Gastrocnemius medialis (tissue), 4 donors: ENCODE measurements around the gene SLC5A10. TPM values are rescaled to one million over a fixed set of nuclear protein-coding genes. Genes with fewer than 3 reads are reported as not detected.
"Not testable (repeated sequence)": the region's sequence is repeated elsewhere in the genome, so short reads cannot be mapped to it uniquely, and the experiment has no call there.

ENCODE experiments used
- ATAC-seq, 2 donors: fragments of 150-250 bp; one replicate each; pipeline ENCODE4 v1.9.1; 2016
- DNase-seq, 2 donors: peaks; one replicate each; pipeline ENCODE4 v3.0.0-alpha.2; 2019
- H3K27ac ChIP-seq, 4 donors: fragments of 200-600 bp; sonication (generic); 1 replicate in 1 of 4; 2 replicates in 3 of 4; pipeline ENCODE4 v1.5.1; 2016 to 2018; ENCODE audit warnings: mild to moderate bottlenecking in 2 of 4, moderate library complexity in 1 of 4
- H3K27me3 ChIP-seq, 3 donors: fragments of 200-600 bp; sonication (generic) in 2 of 3; 1 replicate in 1 of 3; 2 replicates in 2 of 3; pipeline versions ENCODE4 v1.5.1 to v1.6.0; 2016 to 2019; ENCODE audit warnings: mild to moderate bottlenecking in 1 of 3, moderate library complexity in 1 of 3
- H3K36me3 ChIP-seq, 2 donors: fragments of 200-600 bp; sonication (generic) in 1 of 2; one replicate each; pipeline ENCODE4 v1.5.1; 2017 to 2018
- H3K4me1 ChIP-seq, 2 donors: fragments of 200-600 bp; sonication (generic) in 1 of 2; one replicate each; pipeline ENCODE4 v1.5.1; 2016 to 2017; ENCODE audit warnings: mild to moderate bottlenecking in 2 of 2
- H3K4me3 ChIP-seq, 4 donors: fragments of 200-600 bp; sonication (generic) in 3 of 4; 1 replicate in 1 of 4; 2 replicates in 3 of 4; pipeline ENCODE4 v1.5.1; 2016 to 2019; ENCODE audit warnings: mild to moderate bottlenecking in 2 of 4
- H3K9me3 ChIP-seq, 3 donors: fragments of 200-600 bp; sonication (generic) in 2 of 3; 1 replicate in 1 of 3; 2 replicates in 2 of 3; pipeline ENCODE4 v1.5.1; 2016 to 2019
- CTCF ChIP-seq, 5 experiments: fragments of 450-650 bp in 3 of 5; fragments of 200-600 bp in 2 of 5; sonication (generic) in 2 of 5; IDR thresholded peaks in 4 of 5; conservative IDR thresholded peaks in 1 of 5; 1 replicate in 4 of 5; 2 replicates in 1 of 5; pipeline ENCODE4 v1.5.1; 2016 to 2019; ENCODE audit warnings: antibody characterized with exemption in 5 of 5, mild to moderate bottlenecking in 3 of 5, moderate library complexity in 3 of 5
- in situ Hi-C, 4 donors: fragments of 200-750 bp; cut with MboI; loops; one replicate each; pipeline versions ENCODE4 v1.15.0 to v1.8.0; 2017; ENCODE audit warnings: low sequenced_read_pairs in 4 of 4
- intact Hi-C: fragments of 100-400 bp; cut with DNase I; formaldehyde crosslinking; loops from one replicate; pipeline ENCODE4 v1.15.1; 2023; ENCODE audit warnings: low total_unique reads
- total RNA-seq, 4 donors: library from RNA; depleted of rRNA; stranded (reverse); fragments of >200 nt; gene quantifications; one replicate each; pipeline versions ENCODE4 v1.1.0 to v1.2.3, GENCODE V29; 2016

The SLC5A10 gene
- total RNA-seq, 4 donors from 2014 or later, result not detected

- ATAC-seq, H3K4me1 ChIP-seq, DNase-seq, H3K27ac ChIP-seq, H3K27me3 ChIP-seq, intact Hi-C loops, H3K36me3 ChIP-seq, in situ Hi-C loops, H3K4me3 ChIP-seq, H3K9me3 ChIP-seq: not testable (repeated sequence)
Measured at GRCh38 chr17:19030771-19031449, 78.9 kb downstream of the SLC5A10 start.

- in situ Hi-C loops, H3K4me1 ChIP-seq: not testable (repeated sequence)
Measured at GRCh38 chr17:19031729-19032128, 79.8 kb downstream of the SLC5A10 start.

DNA sequence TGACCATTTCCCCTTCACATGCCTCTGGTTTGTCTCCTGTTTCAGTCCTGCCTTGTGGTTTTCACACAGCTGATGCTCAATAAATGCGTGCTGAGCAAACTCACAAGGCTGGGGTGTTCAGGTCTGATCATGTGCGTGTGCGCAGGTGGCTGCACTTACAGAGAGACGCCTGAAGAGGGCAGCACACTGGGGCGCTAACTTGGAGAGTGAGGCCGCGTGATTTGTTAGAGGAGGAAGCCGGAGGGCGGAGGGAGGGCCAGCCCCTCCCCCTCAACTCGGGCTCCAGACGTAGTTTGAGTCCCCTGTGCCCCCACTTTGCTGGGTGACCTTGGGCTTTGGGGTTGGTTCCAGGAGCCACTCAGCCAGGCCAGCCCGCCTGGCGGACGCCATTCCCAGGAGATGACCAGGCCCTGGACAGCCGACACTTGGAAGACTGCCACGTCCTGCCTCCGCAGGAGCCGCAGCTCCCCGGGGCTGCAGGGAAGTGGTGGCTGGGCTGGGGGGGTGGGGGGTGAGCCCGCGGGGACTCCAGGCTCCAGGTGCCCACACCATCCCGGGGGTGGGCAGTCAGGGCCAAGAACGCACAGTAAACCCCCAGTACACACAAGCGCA lies 80.5 kb downstream of the SLC5A10 start:
- in situ Hi-C loops, H3K4me3 ChIP-seq, H3K9me3 ChIP-seq, H3K4me1 ChIP-seq, H3K27me3 ChIP-seq, DNase-seq, H3K36me3 ChIP-seq, intact Hi-C loops: not testable (repeated sequence)
- ATAC-seq, result peak; percentile 95 to 97
- H3K27ac ChIP-seq, result peak overlapping the region in 2 of 4 donors; percentile 51 to 74

More at GRCh38 chr17:19031729-19032128, 79.8 kb downstream of the SLC5A10 start:
- H3K27ac ChIP-seq, result peak overlapping the region in 3 of 4 donors; percentile 51 to 74 (median 61)
- peak; percentile 80 to 88 for ATAC-seq
- TF ChIP-seq CTCF (IDR thresholded peaks at IDR 0.05 in 4 of 5, conservative IDR thresholded peaks at IDR 0.05 in 1 of 5), result peak in 2 of 5 experiments; percentile 25 to 59
- intact Hi-C loops, H3K4me3 ChIP-seq, H3K9me3 ChIP-seq, H3K27me3 ChIP-seq, H3K36me3 ChIP-seq: not testable (repeated sequence)
- DNase-seq, result peak in 1 of 2 donors; percentile 69

- H3K4me3 ChIP-seq, H3K4me1 ChIP-seq, ATAC-seq, DNase-seq, H3K9me3 ChIP-seq, H3K27ac ChIP-seq, in situ Hi-C loops, H3K27me3 ChIP-seq, intact Hi-C loops, H3K36me3 ChIP-seq: not testable (repeated sequence)
Measured at GRCh38 chr17:19036186-19036585, 84.2 kb downstream of the SLC5A10 start.

DNA sequence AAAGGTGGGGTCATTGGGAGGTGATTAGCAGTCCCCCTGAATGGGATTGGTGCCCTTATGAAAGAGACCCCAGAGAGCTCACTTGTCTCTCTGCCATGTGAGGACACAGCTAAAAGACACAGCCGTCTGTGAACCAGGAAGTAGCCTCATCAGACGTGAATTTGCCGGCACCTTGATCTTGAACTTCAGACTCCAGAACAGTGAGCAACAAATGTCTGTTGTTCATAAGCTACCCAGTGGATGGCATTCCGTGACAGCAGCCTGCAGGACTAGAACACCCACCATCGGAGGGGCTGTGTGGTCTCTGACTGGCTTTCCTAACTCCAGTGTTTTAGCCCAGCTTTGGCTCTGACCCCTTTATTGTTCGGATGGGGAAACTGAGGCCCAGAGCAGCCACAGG lies 85.6 kb downstream of the SLC5A10 start:
- DNase-seq, ATAC-seq, H3K27ac ChIP-seq, H3K4me1 ChIP-seq, in situ Hi-C loops, H3K4me3 ChIP-seq, H3K36me3 ChIP-seq, intact Hi-C loops, H3K27me3 ChIP-seq, H3K9me3 ChIP-seq: not testable (repeated sequence)

DNA sequence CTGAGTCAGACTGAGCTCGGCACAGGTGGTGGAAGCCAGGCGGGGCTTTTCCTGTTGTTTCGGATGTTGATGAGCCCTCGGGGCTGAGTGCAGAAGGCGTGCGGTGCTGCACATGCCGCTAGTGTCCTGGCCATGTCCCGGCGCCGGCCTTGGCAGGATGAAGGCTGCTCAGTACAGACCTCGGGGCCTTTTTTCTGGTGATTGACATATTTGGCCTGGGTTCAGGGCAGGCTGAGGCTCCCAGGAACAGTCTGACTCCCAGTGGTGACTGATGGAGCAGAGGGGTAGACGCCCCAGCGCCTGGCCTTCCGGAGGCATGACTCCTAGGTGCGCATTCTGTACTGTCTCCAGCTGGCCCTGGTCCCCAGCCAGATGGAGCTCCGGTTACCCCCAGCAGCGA lies 86.0 kb downstream of the SLC5A10 start:
- H3K4me1 ChIP-seq, H3K36me3 ChIP-seq, intact Hi-C loops, H3K9me3 ChIP-seq, H3K4me3 ChIP-seq, H3K27me3 ChIP-seq, DNase-seq, H3K27ac ChIP-seq, in situ Hi-C loops: not testable (repeated sequence)
- ATAC-seq, result peak; percentile 71 to 80

DNA sequence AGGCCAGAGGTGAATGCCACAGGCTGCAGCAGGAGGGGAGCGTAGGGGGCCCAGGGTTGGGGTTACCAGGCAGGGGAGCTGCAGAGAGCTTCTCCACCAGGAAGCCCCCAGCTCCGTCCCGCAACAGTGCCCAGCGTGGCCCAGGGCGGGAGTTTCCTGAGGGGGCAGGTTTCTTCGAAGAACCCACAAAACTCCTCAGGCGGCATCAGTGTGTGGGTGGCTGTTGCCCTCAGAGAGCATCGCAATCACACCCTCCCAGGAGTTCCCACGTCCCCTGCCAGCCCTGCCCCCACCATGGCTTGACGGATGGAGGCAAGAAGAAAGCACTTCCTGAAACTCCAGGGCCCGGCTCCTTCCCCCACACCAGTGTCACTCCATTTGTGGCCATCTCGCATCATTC lies 86.8 kb downstream of the SLC5A10 start:
- intact Hi-C loops, in situ Hi-C loops, ATAC-seq, H3K27me3 ChIP-seq, H3K4me3 ChIP-seq, H3K27ac ChIP-seq, H3K36me3 ChIP-seq, DNase-seq, H3K9me3 ChIP-seq, H3K4me1 ChIP-seq: not testable (repeated sequence)

DNA sequence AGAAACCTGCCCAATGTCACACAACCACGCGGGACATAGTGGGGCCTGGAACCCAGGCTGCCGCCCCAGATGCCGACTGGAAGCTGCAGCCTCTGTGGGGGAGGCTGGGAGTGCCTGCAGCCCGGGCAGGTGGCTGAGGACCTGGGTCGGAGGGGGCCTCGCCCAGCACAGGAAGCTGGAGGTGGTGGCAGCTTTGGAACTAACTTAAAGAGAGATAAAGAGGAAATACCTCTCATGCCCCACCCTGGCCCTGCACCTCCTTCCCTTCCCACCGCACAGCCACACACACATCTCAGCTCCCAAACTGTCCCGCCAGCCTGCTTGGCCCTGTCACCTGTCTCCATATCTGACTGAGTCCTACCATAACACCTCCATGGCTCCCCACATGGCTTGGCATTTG lies 88.4 kb downstream of the SLC5A10 start:
- in situ Hi-C loops, DNase-seq, ATAC-seq: not testable (repeated sequence)

DNA sequence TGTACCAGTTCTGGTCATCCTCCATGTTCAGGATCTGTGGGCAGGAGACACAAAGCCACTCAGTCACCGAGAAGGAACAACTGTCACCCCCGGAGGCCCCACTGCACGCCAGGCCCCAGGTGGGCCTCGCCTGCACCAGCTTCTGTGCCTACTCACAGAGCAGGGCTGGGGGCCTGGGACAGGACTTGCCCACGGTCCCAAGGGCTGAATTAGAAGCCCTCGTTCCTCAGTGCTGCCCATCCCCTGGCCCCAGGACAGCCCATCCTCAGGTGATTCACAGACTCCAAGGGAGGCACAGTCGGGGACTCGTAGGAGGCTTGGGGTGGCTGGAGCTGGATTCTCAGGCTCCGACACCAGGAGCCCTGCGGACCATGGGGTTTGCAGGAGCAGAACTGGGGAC lies 89.9 kb downstream of the SLC5A10 start:
- intact Hi-C loops, ATAC-seq, H3K9me3 ChIP-seq, H3K4me3 ChIP-seq, H3K4me1 ChIP-seq, H3K27ac ChIP-seq, DNase-seq, H3K36me3 ChIP-seq, H3K27me3 ChIP-seq, in situ Hi-C loops: not testable (repeated sequence)

More for the DNA sequence above, 88.4 kb downstream of the SLC5A10 start:
- H3K27me3 ChIP-seq, intact Hi-C loops, H3K4me3 ChIP-seq, H3K9me3 ChIP-seq, H3K36me3 ChIP-seq, H3K27ac ChIP-seq, H3K4me1 ChIP-seq: not testable (repeated sequence)

- DNase-seq, H3K27me3 ChIP-seq, H3K36me3 ChIP-seq, H3K9me3 ChIP-seq, intact Hi-C loops, H3K27ac ChIP-seq, H3K4me1 ChIP-seq, in situ Hi-C loops, H3K4me3 ChIP-seq, ATAC-seq: not testable (repeated sequence)
Measured at GRCh38 chr17:19042369-19042768, 90.4 kb downstream of the SLC5A10 start.

DNA sequence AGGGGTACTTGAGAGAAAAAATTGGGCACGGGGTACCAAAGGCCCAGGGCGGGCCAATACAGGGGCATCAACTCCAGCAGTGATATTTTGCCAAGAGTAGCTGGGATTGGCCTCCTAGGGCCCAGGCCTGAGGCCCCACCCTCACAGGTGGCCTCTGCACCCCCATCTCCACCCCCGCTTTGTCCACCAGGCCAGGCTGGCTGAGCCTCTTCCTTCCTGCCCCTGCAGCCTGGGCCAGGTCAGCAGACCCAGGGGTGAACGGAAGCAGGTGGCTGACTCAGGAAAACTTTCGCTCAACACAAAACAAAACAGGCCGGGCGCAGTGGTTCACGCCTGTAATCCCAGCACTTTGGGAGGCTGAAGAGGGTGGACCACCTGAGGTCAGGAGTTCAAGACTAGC lies 91.1 kb downstream of the SLC5A10 start:
- in situ Hi-C loops, H3K9me3 ChIP-seq, H3K27ac ChIP-seq, H3K27me3 ChIP-seq, DNase-seq, H3K36me3 ChIP-seq, H3K4me1 ChIP-seq, intact Hi-C loops, H3K4me3 ChIP-seq, ATAC-seq: not testable (repeated sequence)
